ENCODE results near the gene FBXO17. TPM values are rescaled to one million over a fixed set of nuclear protein-coding genes. Genes with fewer than 3 reads are reported as not detected.

FBXO17 gene
- total RNA-seq, 4 donors from 2014 or later, result 31.9 to 59.6 (median 54.0) TPM

DNA sequence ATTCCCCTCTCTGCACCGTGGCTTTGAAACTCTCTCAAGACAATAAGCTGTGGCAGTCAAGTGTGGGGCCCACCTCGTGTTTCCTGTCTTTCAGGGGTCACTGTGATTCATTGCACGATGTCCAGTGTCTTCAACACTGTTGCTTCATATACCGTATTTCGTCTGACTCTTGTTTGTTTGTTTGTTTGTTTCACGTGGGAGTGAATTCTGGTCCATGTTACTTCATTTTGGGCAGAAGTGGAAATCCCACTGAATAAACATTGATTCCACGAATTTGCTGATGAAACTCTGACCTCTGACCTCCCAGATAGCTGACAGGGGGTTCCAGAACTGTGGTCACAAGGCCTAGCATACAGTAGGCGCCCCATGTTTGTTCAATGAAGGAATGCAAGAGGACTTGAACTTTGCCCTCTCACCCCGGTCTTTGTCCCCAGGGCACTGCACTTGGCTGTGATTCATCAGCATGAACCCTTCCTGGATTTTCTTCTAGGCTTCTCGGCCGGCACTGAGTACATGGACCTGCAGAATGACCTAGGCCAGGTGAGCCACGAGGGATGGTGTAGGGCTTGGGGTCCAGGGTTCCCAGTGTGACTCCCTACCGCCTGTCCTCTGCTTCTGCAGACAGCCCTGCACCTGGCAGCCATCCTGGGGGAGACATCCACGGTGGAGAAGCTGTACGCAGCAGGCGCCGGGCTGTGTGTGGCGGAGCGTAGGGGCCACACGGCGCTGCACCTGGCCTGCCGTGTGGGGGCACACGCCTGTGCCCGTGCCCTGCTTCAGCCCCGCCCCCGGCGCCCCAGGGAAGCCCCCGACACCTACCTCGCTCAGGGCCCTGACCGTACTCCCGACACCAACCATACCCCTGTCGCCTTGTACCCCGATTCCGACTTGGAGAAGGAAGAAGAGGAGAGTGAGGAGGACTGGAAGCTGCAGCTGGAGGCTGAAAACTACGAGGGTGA is 70.7 kb downstream of the FBXO17 start:
- H3K27me3 ChIP-seq, result no peaks in the 10 kb centered on the region
- no peak for DNase-seq (ENCODE audit: low spot score in 2 of 2)
- no peak overlapping the region for H3K4me3 ChIP-seq
- no peak overlapping the region for H3K27ac ChIP-seq
- WGBS, 2 donors, result 80 to 81% methylated on average over 30 to 34 of the region's 35 CpGs
- TF ChIP-seq POLR2A (IDR thresholded peaks at IDR 0.05), result no peak
- no peak for TF ChIP-seq EP300 (IDR thresholded peaks at IDR 0.05)
- TF ChIP-seq, protein P1, sequence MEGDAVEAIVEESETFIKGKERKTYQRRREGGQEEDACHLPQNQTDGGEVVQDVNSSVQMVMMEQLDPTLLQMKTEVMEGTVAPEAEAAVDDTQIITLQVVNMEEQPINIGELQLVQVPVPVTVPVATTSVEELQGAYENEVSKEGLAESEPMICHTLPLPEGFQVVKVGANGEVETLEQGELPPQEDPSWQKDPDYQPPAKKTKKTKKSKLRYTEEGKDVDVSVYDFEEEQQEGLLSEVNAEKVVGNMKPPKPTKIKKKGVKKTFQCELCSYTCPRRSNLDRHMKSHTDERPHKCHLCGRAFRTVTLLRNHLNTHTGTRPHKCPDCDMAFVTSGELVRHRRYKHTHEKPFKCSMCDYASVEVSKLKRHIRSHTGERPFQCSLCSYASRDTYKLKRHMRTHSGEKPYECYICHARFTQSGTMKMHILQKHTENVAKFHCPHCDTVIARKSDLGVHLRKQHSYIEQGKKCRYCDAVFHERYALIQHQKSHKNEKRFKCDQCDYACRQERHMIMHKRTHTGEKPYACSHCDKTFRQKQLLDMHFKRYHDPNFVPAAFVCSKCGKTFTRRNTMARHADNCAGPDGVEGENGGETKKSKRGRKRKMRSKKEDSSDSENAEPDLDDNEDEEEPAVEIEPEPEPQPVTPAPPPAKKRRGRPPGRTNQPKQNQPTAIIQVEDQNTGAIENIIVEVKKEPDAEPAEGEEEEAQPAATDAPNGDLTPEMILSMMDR (IDR thresholded peaks at IDR 0.05), result no peak
- peaks cover 0 to 48% (median 17%) of the 10 kb centered on the region in 3 donors for H3K36me3 ChIP-seq
- H3K4me1 ChIP-seq, result peaks cover 0 to 13% (median 2%) of the 10 kb centered on the region in 4 donors
- peaks cover 0 to 2% (median 0%) of the 10 kb centered on the region in 4 donors for H3K9me3 ChIP-seq

DNA sequence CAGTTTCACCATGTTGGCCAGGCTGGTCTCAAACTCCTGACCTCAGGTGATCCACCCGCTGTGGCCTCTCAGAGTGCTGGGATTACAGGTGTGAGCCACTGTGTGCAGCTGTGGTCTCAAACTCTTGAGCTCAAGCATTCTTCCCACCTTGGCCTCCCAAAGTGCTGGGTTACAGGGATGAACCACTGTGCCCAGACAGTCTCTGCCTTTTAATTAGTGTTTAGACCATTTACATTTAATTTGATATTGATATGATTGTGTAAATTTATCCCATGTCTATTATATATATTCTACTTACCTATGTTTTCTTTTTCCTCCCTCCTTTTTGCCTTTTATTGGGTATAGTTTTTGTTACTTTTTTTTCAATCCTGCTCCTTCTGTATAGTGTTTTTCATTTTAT is 73.9 kb downstream of the FBXO17 start:
- H3K27ac ChIP-seq, result no peak overlapping the region
- WGBS, 2 donors, result 91 to 100% methylated on average over 1 of the region's 1 CpG
- H3K36me3 ChIP-seq, result peaks cover 0 to 21% (median 5%) of the 10 kb centered on the region in 3 donors
- no peaks in the 10 kb centered on the region for H3K27me3 ChIP-seq
- H3K4me3 ChIP-seq, result no peak overlapping the region
- H3K4me1 ChIP-seq, result peaks cover 0 to 35% (median 14%) of the 10 kb centered on the region in 4 donors
- TF ChIP-seq POLR2A (IDR thresholded peaks at IDR 0.05) (no peak), EP300 (IDR thresholded peaks at IDR 0.05) (no peak)
- TF ChIP-seq, protein P1 (IDR thresholded peaks at IDR 0.05), result no peak
- peaks cover 0 to 2% (median 0%) of the 10 kb centered on the region in 4 donors for H3K9me3 ChIP-seq
- DNase-seq (ENCODE audit: low spot score in 2 of 2), result no peak

DNA sequence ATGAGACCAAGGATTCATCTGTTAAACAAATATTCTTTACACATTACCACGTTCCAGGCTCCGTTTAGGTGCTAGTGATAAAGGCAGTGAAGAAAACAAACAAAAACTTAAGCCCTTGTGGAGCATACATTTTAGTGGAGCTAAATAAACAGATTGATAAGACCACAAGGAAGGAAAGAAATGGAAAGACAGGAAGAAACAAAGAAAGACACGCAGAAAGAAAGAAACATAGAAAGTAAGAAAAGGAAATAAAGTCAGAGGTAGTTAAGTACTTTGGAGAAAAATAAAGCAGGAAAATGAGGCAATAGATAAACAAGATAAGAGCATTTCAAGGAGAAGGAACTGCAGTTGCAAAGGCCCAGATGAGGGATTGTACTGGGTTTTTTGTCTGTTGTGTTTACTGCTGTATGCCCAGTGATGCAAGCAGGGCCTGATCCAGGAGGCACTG is 74.8 kb downstream of the FBXO17 start:
- Histone ChIP-seq H3K36me3 (peaks cover 0 to 12% (median 4%) of the 10 kb centered on the region in 3 donors), H3K27ac (peak overlapping the region; percentile 84 to 96 (median 90)), H3K4me1 (peaks cover 0 to 42% (median 14%) of the 10 kb centered on the region in 4 donors), H3K4me3 (peak overlapping the region in 2 of 4 donors; percentile 79 to 91), H3K27me3 (no peaks in the 10 kb centered on the region), H3K9me3 (peaks cover 0 to 2% (median 0%) of the 10 kb centered on the region in 4 donors)
- no peak for DNase-seq (ENCODE audit: low spot score in 2 of 2)
- TF ChIP-seq POLR2A (IDR thresholded peaks at IDR 0.05), result no peak
- TF ChIP-seq, protein P1 (IDR thresholded peaks at IDR 0.05), result no peak
- TF ChIP-seq EP300 (IDR thresholded peaks at IDR 0.05), result no peak
- 38 to 42% methylated on average over 3 of the region's 3 CpGs for WGBS, 2 donors

DNA sequence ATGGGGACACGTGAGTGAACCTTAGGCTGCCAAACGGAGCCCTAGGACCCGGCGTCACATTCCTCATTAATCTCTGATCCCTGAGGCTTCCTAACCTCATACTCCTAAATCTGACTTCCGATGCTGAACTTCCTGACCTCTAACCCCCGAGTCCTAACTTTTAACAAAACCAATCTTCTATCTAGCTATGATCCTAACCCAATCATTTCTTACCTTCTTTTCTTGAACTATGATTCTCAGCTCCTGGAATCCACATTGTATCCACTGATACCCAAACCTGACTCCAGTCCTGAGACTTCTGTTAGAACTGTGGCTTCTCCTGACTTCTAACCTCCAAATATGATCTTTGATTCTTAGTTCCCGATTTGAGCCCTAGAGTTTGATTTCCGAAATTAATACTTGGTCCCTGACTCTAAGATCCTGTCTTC is 75.3 kb downstream of the FBXO17 start:
- peaks cover 0 to 6% (median 4%) of the 10 kb centered on the region in 3 donors for H3K36me3 ChIP-seq
- no peaks in the 10 kb centered on the region for H3K27me3 ChIP-seq
- peaks cover 0 to 2% (median 0%) of the 10 kb centered on the region in 4 donors for H3K9me3 ChIP-seq
- TF ChIP-seq EP300 (IDR thresholded peaks at IDR 0.05) (no peak), POLR2A (IDR thresholded peaks at IDR 0.05) (no peak)
- TF ChIP-seq, protein P1 (IDR thresholded peaks at IDR 0.05), result no peak
- peak in 1 of 2 donors; percentile 50 for DNase-seq (ENCODE audit: low spot score in 2 of 2)
- WGBS, 2 donors, result 2 to 5% methylated on average over 8 of the region's 8 CpGs
- H3K27ac ChIP-seq, result peak overlapping the region; percentile 84 to 96 (median 90)
- H3K4me3 ChIP-seq, result peak overlapping the region; percentile 76 to 91 (median 78)
- H3K4me1 ChIP-seq, result peaks cover 0 to 46% (median 14%) of the 10 kb centered on the region in 4 donors
